ENCODE measurements around the gene KRTAP1-5. TPM values are rescaled to one million over a fixed set of nuclear protein-coding genes. Genes with fewer than 3 reads are reported as not detected.
"Not testable (repeated sequence)": the region's sequence is repeated elsewhere in the genome, so short reads cannot be mapped to it uniquely, and the experiment has no call there.

The KRTAP1-5 gene
- total RNA-seq, 1 donor from 2014 or later: not detected

- DNase-seq: no peak
- ChIA-PET POLR2A (no interaction called here), CTCF (no interaction called here)
- Mint-ChIP-seq H3K27me3 (peaks cover 17% of the 10 kb centered on the region), H3K27ac (no peak overlapping the region), H3K36me3 (ENCODE audit: low read depth) (no peaks in the 10 kb centered on the region), H3K4me1 (no peaks in the 10 kb centered on the region), H3K9me3 (peaks cover 7% of the 10 kb centered on the region), H3K4me3 (no peak overlapping the region)
- ATAC-seq (ENCODE audit: low read depth): no peak
- TF ChIP-seq, protein P1, sequence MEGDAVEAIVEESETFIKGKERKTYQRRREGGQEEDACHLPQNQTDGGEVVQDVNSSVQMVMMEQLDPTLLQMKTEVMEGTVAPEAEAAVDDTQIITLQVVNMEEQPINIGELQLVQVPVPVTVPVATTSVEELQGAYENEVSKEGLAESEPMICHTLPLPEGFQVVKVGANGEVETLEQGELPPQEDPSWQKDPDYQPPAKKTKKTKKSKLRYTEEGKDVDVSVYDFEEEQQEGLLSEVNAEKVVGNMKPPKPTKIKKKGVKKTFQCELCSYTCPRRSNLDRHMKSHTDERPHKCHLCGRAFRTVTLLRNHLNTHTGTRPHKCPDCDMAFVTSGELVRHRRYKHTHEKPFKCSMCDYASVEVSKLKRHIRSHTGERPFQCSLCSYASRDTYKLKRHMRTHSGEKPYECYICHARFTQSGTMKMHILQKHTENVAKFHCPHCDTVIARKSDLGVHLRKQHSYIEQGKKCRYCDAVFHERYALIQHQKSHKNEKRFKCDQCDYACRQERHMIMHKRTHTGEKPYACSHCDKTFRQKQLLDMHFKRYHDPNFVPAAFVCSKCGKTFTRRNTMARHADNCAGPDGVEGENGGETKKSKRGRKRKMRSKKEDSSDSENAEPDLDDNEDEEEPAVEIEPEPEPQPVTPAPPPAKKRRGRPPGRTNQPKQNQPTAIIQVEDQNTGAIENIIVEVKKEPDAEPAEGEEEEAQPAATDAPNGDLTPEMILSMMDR (IDR thresholded peaks at IDR 0.05): no peak
- intact Hi-C loops (cut with micrococcal nuclease): no loop called here
Measured at GRCh38 chr17:41037853-41038350, 10.9 kb upstream of the KRTAP1-5 start.

- H3K36me3 Mint-ChIP-seq (ENCODE audit: low read depth); H3K4me1 Mint-ChIP-seq; H3K27ac Mint-ChIP-seq; CTCF ChIA-PET; H3K9me3 Mint-ChIP-seq; intact Hi-C loops (cut with micrococcal nuclease); H3K4me3 Mint-ChIP-seq; DNase-seq; POLR2A ChIA-PET; ATAC-seq (ENCODE audit: low read depth): not testable (repeated sequence)
- peaks cover 30% of the 10 kb centered on the region for H3K27me3 Mint-ChIP-seq
Measured at GRCh38 chr17:41034346-41034935, 7.4 kb upstream of the KRTAP1-5 start, which contains the start of gene KRTAP1-3. TSS of gene KRTAP1-3 (minus strand) at chr17:41034874. CDS start at chr17:41034821, 53 bp downstream.

DNA sequence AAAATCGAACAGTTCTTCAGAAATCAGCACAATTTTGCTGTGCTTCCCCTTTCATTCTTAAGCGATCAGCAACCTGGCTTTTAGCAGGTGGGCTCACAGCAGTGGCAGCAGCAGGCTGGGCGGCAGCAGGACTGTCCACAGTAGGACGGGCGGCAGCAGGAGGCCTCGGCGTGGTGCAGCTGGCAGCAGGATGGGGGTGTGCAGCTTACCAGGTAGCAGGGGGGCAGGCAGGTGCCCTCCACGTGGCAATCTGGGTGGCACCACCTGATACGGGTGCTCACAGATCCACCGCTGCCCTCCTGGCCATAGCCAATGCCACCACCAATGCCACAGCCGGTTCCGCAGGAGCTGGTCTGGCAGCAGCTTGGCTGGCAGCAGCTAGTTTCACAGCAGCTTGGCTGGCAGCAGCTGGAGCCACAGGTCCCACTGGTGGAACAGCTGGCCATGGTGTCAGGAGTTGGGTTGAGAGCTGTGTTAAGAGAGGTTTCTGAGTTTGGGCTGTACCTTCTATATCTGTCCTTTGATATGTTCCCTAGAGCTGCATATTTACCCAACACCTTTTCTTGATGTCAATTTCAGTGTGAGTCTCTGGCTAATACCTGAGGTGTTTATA, 2.7 kb upstream of the KRTAP1-5 start, which contains the start of gene KRTAP1-4:
Gene KRTAP1-4, minus strand, starts transcription at position 563 of the 613 bp plus-strand sequence. Its CDS starts 117 bp downstream, at position 446.
- Mint-ChIP-seq H3K4me3 (no peak within 1 kb of the TSS), H3K4me1 (no peaks in the 10 kb centered on the region), H3K9me3 (no peaks in the 10 kb centered on the region), H3K27ac (no peak within 1 kb of the TSS), H3K27me3 (peaks cover 44% of the 10 kb centered on the region), H3K36me3 (ENCODE audit: low read depth) (no peaks in the 10 kb centered on the region)
- TF ChIP-seq, protein P1 (IDR thresholded peaks at IDR 0.05): no peak
- POLR2A ChIA-PET: no interaction called here
- CTCF ChIA-PET: no interaction called here
- intact Hi-C loops (cut with micrococcal nuclease): loop anchor here (5.0 kb wide), 1 partner anchor 177 kb away; no protein-coding TSS in a partner anchor
- ATAC-seq (ENCODE audit: low read depth) (no peak), DNase-seq (no peak)

DNA sequence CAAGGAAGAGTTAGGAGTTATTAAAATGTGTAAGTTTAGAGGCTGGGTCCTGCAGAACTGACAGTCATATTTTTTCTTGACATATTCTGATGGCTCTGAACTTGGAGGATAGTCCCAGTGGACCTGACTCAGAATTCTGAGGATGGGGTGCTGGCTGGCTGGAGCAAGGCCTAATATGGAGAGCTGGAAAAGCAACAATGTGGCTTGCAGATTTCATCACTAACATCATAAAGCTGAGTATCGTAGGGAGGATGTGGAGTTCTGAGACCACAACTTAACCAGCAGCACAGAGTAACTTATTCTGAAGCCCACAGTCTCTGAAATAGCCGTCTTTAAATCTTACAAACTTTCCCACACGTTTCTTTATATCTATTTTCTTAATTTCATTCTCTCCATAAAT, 2.3 kb downstream of the KRTAP1-5 start:
- H3K4me3 Mint-ChIP-seq: no peak overlapping the region
- DNase-seq: no peak
- CTCF ChIA-PET: no interaction called here
- H3K36me3 Mint-ChIP-seq (ENCODE audit: low read depth): no peaks in the 10 kb centered on the region
- no peak for ATAC-seq (ENCODE audit: low read depth)
- H3K9me3 Mint-ChIP-seq: peaks cover 4% of the 10 kb centered on the region
- TF ChIP-seq, protein P1 (IDR thresholded peaks at IDR 0.05): no peak
- peaks cover 27% of the 10 kb centered on the region for H3K27me3 Mint-ChIP-seq
- H3K27ac Mint-ChIP-seq: no peak overlapping the region
- H3K4me1 Mint-ChIP-seq: no peaks in the 10 kb centered on the region
- POLR2A ChIA-PET: no interaction called here
- intact Hi-C loops (cut with micrococcal nuclease): loop anchor here (5.0 kb wide), 1 partner anchor 172 kb away; no protein-coding TSS in a partner anchor

GRCh38 chr17:41020336-41020735, 6.7 kb downstream of the KRTAP1-5 start:
- Mint-ChIP-seq H3K27me3 (peaks cover 11% of the 10 kb centered on the region), H3K27ac (no peak overlapping the region), H3K36me3 (ENCODE audit: low read depth) (no peaks in the 10 kb centered on the region), H3K4me3 (no peak overlapping the region), H3K9me3 (peaks cover 4% of the 10 kb centered on the region), H3K4me1 (no peaks in the 10 kb centered on the region)
- DNase-seq (no peak), ATAC-seq (ENCODE audit: low read depth) (no peak)
- intact Hi-C loops (cut with micrococcal nuclease): no loop called here
- TF ChIP-seq, protein P1 (IDR thresholded peaks at IDR 0.05): no peak
- ChIA-PET POLR2A (no interaction called here), CTCF (no interaction called here)
